Regular cardiac myocyte (primary cell): Measurements from ENCODE around the gene HEPH. TPM values are rescaled to one million over a fixed set of nuclear protein-coding genes. Genes with fewer than 3 reads are reported as not detected.

Experiments
- total RNA-seq: library from RNA; depleted of rRNA; stranded (reverse); fragments of >200 nt; gene quantifications from 2 replicates; pipeline ENCODE4 v1.2.3, GENCODE V29; 2014

HEPH gene, protein sequence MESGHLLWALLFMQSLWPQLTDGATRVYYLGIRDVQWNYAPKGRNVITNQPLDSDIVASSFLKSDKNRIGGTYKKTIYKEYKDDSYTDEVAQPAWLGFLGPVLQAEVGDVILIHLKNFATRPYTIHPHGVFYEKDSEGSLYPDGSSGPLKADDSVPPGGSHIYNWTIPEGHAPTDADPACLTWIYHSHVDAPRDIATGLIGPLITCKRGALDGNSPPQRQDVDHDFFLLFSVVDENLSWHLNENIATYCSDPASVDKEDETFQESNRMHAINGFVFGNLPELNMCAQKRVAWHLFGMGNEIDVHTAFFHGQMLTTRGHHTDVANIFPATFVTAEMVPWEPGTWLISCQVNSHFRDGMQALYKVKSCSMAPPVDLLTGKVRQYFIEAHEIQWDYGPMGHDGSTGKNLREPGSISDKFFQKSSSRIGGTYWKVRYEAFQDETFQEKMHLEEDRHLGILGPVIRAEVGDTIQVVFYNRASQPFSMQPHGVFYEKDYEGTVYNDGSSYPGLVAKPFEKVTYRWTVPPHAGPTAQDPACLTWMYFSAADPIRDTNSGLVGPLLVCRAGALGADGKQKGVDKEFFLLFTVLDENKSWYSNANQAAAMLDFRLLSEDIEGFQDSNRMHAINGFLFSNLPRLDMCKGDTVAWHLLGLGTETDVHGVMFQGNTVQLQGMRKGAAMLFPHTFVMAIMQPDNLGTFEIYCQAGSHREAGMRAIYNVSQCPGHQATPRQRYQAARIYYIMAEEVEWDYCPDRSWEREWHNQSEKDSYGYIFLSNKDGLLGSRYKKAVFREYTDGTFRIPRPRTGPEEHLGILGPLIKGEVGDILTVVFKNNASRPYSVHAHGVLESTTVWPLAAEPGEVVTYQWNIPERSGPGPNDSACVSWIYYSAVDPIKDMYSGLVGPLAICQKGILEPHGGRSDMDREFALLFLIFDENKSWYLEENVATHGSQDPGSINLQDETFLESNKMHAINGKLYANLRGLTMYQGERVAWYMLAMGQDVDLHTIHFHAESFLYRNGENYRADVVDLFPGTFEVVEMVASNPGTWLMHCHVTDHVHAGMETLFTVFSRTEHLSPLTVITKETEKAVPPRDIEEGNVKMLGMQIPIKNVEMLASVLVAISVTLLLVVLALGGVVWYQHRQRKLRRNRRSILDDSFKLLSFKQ
- total RNA-seq, result 17.3 and 50.5 TPM in 2 replicates

GRCh38 chrX:66163849-66164411 is at the start of gene HEPH:
Gene HEPH, plus strand, starts transcription at chrX:66164247. Its CDS starts 6,324 bp downstream, at chrX:66170571.

Other genes starting within 250 kb of the HEPH start
- not detected in 2 replicates for gene VSIG4, start 124.2 kb upstream of the HEPH start, total RNA-seq